GM19193 (cell line): ENCODE measurements around the gene MYO9B.
A peak's percentile ranks its signal among the peaks of the same experiment; 100 is the strongest.

Experiments used
- POLR2A ChIP-seq: IDR thresholded peaks from 4 replicates; pipeline ENCODE4 v1.6.1; 2011; ENCODE audit not compliant: insufficient read depth, insufficient read length; ENCODE audit errors: extremely low read depth

MYO9B gene

GRCh38 chr19:17075035-17075863 is at the start of gene MYO9B, which contains the start of gene HAUS8:
Gene MYO9B, plus strand, starts transcription at chr19:17075777. Its CDS starts 25,941 bp downstream, at chr19:17101718.
Gene HAUS8, minus strand, starts transcription at chr19:17075452. Its CDS starts 30 bp downstream, at chr19:17075422.
- peak; percentile 80 for TF ChIP-seq POLR2A

DNA sequence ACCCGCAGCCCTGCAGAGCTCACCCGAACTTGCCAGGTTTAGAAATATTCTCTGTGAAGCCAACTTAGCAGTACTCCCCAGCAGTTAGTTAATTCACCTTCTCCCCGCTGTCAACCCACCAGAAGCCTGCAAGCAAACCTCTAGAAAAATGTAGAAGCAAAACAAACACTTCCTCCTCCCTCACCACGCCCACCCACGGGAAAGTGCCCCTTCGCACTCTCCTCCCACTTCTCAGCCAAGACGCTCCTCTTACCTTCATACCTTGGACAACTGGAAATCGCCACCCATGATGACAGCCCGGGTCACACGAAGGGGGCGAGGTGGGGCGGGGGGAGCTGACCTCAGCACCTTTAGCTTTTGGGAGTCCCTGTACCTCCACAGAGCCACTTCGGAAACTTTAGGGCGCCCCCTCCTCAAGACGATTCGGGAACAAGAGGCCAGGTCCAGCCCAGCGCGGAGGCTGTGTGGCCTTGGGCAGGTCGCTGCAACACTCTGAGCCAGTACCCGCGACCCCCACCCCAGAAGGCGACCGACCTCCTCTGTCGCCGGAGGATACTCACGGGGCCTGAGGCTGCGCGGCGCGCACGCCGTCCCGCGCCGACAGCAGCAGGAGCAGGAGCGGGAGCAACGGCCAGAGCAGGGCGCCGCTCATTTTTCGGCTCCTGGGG is 49.5 kb upstream of the MYO9B start:
- TF ChIP-seq POLR2A = no peak

DNA sequence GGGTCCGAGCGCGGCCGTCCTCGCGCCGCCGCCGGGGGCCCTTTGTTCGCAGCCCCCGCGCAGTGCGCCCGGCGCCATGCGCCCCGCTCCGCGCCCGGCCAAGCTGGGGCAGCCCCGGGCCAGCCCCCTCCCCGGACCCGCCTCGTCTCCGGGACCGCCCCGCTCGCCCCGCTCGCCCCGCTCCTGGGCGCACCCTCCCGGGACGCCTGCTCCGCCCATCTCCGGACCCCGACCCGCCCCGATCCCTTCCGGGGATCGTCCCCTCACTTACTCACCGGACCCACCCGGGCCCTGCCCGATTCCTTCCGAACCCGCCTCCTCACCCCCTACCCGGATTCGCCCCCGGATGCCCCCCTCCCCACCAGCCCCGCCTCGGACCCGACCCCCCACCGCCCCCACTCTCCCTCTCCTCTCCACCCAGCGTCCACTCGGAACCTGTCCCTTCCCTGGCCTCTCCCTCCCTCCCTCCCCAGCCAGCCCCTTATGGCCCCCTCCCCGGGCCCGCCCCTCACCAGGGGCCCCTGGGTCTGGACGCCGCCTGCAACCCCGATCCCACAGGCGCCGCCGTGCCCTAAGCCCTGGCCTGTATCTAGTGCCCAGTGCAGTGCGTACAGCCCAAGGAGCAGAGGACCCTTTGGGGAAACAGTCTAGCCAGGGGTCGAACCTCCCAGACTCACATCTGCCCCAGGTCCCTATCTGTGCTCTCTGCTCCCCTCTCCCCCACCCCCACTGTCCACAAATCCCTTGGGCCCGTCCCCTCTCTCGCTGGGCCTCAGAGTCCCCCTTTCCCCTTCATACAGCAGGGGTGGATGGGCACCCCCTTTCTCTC is 48.7 kb upstream of the MYO9B start, which contains the start of gene CPAMD8:
CPAMD8 (minus strand) TSS at position 105 of the 829 bp plus-strand sequence. CDS start 168 bp downstream, outside the sequence.
- TF ChIP-seq POLR2A = no peak

DNA sequence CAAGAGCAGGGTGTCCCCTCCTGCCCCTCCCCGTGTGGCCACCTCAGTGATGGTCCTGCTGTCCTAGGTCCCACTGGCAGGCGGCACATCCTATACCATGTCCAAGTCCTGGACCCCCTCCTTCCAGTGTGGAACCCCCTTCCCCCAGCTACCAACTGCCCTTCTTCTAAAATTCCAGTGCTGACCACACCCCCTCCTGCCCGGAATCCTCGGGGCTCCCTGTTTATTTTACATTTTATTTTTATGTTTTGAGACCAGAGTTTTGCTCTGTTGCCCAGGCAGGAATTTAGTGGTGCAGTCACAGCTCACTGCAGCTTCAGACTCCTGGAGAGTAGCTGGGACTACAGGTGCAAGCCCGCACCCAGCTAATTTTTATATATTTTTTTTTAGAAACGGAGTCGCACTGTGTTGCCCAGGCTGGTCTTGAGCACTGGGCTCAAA is 48.0 kb upstream of the MYO9B start:
- no peak for TF ChIP-seq POLR2A

DNA sequence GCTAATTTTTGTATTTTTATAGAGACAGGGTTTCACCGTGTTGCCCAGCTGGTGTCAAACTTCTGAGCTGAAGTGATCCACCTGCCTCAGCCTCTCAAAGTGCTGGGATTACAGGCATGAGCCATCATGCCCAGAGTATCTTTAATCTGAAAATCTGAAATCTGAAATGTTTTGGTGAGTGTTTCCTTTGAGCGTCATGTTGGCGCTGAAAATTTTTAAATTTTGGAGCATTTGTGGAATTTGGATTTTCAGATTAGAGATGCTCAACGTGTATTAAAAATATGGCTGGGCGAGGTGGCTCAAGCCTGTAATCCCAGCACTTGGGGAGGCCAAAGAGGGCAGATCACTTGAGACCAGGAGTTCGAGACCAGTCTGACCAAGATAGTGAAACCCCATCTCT is 43.8 kb upstream of the MYO9B start:
- no peak for TF ChIP-seq POLR2A

GRCh38 chr19:17035842-17036424 is 39.6 kb upstream of the MYO9B start:
- TF ChIP-seq POLR2A = no peak

GRCh38 chr19:17036640-17037039 is 38.9 kb upstream of the MYO9B start:
- no peak for TF ChIP-seq POLR2A

GRCh38 chr19:17037184-17037583 is 38.4 kb upstream of the MYO9B start:
- TF ChIP-seq POLR2A = no peak

GRCh38 chr19:17037966-17038500 is 37.5 kb upstream of the MYO9B start:
- TF ChIP-seq POLR2A = no peak

DNA sequence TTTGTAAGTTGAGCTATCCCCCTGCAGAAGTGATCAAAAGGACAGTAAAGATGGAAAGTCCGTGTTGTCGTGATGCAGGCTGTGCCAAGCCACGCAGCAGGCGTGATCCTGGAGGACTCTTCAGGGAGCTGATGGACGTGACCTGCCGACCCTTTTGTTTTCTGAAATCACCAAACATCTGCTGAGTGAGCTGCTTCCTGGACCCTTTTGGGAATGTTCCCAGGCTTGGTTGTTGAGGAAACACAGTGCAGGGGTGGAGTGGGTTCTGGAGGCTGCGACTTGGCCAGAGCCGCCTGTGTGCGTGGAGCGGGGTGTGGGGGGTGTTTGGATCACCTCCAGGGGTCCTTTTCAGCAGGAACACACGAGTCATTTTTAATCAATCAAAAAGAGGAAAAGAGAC is 33.6 kb upstream of the MYO9B start:
- TF ChIP-seq POLR2A = no peak

DNA sequence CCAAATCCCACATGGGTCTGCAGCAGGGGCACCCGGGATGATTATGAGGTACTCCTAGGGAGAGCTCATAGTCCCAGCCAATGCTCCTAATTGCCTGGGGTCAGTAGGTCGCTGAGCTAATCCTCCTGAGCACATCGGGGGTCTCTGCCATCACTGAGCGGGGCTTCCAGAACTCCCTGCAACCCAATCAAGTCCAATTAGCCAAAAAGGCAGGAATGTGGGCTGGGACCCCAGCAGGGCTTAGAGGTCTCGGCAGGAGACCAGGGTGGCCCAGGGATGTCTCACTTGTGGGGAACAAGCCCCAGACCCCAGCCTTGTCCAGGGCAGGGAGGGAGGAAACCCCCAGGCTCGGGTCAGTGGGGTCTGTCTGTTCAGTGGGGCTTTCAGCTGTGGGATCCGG is 31.8 kb upstream of the MYO9B start:
- TF ChIP-seq POLR2A = no peak

- TF ChIP-seq POLR2A = no peak
These were observed 29.6 kb upstream of the MYO9B start for GRCh38 chr19:17045907-17046502.

DNA sequence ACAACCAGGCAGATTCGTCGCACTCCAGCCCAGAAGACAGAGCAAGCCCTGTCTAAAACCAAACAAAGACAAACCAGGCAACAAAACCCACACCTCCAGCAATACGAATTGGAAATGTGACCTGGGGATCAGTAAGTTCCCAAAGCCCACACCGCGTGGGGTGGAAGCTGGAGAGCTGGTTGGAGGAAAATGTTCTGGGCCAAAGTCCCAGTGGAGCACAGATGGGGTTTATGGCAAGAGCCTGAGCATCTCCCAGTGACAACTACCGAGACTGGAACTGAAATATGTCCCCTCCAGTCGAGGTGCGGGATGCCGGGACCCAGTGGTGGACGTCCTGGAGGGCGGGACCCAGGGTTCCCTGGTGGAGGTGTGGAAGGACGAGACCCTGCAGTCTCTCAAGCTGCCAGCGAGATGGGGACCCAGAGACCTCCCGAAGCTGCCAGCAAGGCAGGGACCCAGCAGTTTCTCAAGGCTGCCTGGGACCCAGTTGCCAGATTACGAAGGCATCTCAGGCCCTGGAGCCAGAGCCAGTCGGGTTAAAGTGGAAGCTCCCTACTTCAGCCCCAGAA is 26.6 kb upstream of the MYO9B start:
- no peak for TF ChIP-seq POLR2A
